Central memory CD8-positive, alpha-beta T cell (primary cell): ENCODE measurements around the gene SLC22A6.
A peak's percentile ranks its signal among the peaks of the same experiment; 100 is the strongest.

Experiments
- ATAC-seq: fragments of 150-1000 bp; cut with Tn5 transposase; replicated peaks from 2 replicates; pipeline ENCODE4 v1.10.0; 2022; ENCODE audit warnings: mild to moderate bottlenecking, moderate FRiP score, moderate number of reproducible peaks; ENCODE audit not compliant: poor library complexity, severe bottlenecking; ENCODE audit errors: extremely low read depth
- DNase-seq, 2 donors: peaks; one replicate each; pipeline ENCODE4 v3.0.0; 2021; ENCODE audit warnings: low spot score in 2 of 2
- H3K27ac Mint-ChIP-seq: one replicate; pipeline ENCODE4 v1.8.0; 2022; ENCODE audit warnings: low read depth, mild to moderate bottlenecking, moderate library complexity, mixed read lengths
- H3K27me3 Mint-ChIP-seq: one replicate; pipeline ENCODE4 v1.8.0; 2022; ENCODE audit warnings: mixed read lengths
- H3K36me3 Mint-ChIP-seq: one replicate; pipeline ENCODE4 v1.8.0; 2022; ENCODE audit warnings: mild to moderate bottlenecking, moderate library complexity, mixed read lengths; ENCODE audit not compliant: insufficient read depth
- H3K4me1 Mint-ChIP-seq: one replicate; pipeline ENCODE4 v1.8.0; 2022; ENCODE audit warnings: mixed read lengths
- H3K4me3 Mint-ChIP-seq: one replicate; pipeline ENCODE4 v1.8.0; 2022; ENCODE audit warnings: mild to moderate bottlenecking, moderate library complexity, mixed read lengths
- H3K9me3 Mint-ChIP-seq: one replicate; pipeline ENCODE4 v1.8.0; 2022; ENCODE audit warnings: mixed read lengths

Gene SLC22A6

DNA sequence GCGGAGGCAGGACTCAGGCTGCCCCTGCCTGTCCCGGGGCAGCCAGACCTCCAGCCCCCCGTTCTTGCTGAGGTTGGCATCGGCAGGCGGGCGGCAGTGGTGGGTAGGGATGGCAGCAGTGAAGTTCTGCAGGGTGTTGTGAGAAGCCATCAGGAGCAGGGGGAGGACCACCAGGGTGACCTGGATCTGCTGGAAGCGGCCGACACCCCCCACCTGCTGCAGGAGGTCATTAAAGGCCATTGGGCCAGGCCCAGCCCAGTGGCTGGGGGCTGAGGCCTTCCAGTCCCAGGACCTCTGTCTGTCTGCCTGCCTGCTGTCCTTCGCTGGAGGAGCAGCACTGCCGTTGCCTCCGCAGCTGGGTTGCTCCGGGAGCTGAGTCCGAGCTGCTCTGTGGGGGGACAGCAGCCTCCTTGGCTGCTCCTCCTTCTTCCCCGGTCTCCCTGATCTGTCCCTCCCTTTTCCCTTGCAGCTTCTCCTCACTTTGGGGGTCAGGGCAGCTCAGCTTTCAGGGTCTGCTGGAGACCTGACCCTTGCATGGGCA, at the start of gene SLC22A6:
Gene SLC22A6, minus strand, starts transcription at position 517 of the 541 bp plus-strand sequence. Its CDS starts 277 bp downstream, at position 240.
- Mint-ChIP-seq H3K4me1 (no peaks in the 10 kb centered on the region), H3K4me3 (no peak within 1 kb of the TSS), H3K27ac (no peak within 1 kb of the TSS), H3K36me3 (no peaks in the 10 kb centered on the region), H3K27me3 (peaks cover 50% of the 10 kb centered on the region), H3K9me3 (no peaks in the 10 kb centered on the region)
- no peak for DNase-seq
- ATAC-seq: no peak

GRCh38 chr11:63032457-63032856, 47.7 kb upstream of the SLC22A6 start:
- no peak for DNase-seq
- H3K4me3 Mint-ChIP-seq: no peak overlapping the region
- H3K27me3 Mint-ChIP-seq: peaks cover 72% of the 10 kb centered on the region
- no peak overlapping the region for H3K27ac Mint-ChIP-seq
- H3K36me3 Mint-ChIP-seq: peaks cover 2% of the 10 kb centered on the region
- no peaks in the 10 kb centered on the region for H3K9me3 Mint-ChIP-seq
- peaks cover 5% of the 10 kb centered on the region for H3K4me1 Mint-ChIP-seq
- no peak for ATAC-seq

DNA sequence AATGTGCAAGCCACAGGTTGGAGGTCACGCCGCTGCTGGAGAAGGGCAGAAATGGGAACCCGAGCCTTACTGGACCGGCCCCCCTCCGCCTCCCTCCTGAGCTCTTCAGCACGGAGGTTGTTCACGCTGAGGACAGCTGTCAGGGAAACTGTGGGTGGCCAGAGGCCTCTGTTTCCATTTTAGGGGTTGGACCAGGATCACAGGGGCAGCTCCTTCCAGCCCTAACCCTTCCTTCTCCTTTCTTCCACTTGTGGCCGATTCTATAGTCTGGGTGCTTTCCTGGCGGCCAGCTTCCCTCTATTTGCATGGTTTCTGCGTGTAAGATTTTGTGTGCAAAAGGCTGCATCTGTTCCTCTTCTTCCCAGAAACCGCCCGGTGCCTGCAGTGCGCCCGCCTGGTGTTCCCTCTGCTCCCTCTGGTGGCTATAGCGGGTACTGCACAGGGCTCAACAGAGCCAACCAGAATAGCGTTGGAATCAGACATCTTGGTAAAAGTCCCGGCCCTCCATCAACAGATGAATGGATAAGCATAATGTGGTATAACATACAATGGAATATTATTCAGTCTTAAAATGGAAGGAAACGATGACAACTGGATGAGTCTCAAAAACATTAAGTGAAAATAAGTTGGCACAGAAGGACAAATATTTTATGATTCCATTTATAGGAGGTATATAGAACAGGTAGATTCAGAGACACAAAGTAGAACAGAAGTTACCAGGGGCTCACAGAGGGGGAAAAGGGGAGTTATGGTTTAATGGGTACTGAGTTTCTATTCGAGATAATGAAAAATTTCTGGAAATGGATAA, 39.3 kb upstream of the SLC22A6 start:
- H3K4me3 Mint-ChIP-seq: no peak overlapping the region
- H3K4me1 Mint-ChIP-seq: peaks cover 5% of the 10 kb centered on the region
- peaks cover 5% of the 10 kb centered on the region for H3K36me3 Mint-ChIP-seq
- H3K27me3 Mint-ChIP-seq: peaks cover 34% of the 10 kb centered on the region
- no peaks in the 10 kb centered on the region for H3K9me3 Mint-ChIP-seq
- ATAC-seq (peak; percentile 78), DNase-seq (peak; percentile 65 to 80)
- H3K27ac Mint-ChIP-seq: no peak overlapping the region

- no peak for ATAC-seq
- H3K4me1 Mint-ChIP-seq: peaks cover 5% of the 10 kb centered on the region
Observed at GRCh38 chr11:63023222-63023814, 38.6 kb upstream of the SLC22A6 start.

DNA sequence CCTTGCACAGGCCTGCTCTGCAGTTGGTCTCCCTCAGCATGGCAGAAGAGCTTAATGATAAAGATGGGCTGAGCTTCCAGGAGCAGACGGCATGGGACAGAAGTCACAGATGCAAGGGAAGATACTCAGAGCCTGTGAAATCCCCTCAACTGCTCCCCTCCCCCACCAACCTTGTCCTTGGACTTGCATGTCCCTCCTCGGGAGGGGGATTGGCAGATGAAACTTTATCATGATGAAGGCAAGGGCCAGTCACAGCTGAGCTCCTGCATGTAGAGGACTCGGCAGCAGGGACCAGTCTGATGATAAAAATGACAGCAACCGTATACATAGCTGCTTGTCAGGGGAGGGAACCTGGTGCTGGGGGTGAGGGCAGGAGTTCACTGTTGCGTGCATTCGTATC, 37.7 kb upstream of the SLC22A6 start:
- Mint-ChIP-seq H3K36me3 (peaks cover 5% of the 10 kb centered on the region), H3K27ac (no peak overlapping the region), H3K27me3 (peaks cover 34% of the 10 kb centered on the region), H3K4me1 (peaks cover 5% of the 10 kb centered on the region), H3K9me3 (no peaks in the 10 kb centered on the region), H3K4me3 (no peak overlapping the region)
- DNase-seq (no peak), ATAC-seq (no peak)

More at GRCh38 chr11:63023222-63023814, 38.6 kb upstream of the SLC22A6 start:
- Mint-ChIP-seq H3K27ac (no peak overlapping the region), H3K9me3 (no peaks in the 10 kb centered on the region), H3K36me3 (peaks cover 5% of the 10 kb centered on the region), H3K4me3 (no peak overlapping the region), H3K27me3 (peaks cover 34% of the 10 kb centered on the region)
- DNase-seq: no peak

DNA sequence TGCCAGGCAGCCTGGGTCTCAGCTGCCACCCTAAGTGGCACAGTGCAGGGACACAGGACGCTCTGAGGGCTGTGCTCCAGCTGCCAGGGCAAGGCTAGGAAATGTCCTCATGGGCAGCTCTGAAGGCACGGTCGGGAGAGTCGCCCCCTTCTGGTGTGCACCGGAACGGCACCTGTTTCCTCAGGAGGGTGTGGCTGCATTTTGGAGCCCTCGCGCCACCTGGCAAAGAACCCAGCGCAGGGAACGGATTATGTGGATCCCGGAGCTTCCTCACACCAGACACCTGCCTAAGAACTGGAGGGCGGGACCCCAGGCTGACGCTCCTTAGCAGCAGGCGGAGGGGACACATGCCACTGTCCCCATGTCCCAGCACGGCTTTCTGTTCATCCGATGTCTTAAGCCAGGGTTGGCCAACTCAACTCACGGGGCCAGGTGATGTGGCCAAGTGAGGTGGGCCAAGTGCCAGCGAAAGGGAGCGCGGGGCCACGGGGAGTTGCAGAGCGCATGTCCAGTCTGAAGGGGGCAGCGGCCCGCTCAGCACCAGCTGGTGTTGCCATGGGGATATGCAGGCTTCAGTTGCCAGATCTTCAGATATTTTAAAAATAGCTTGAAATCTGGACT, 36.0 kb upstream of the SLC22A6 start:
- H3K4me1 Mint-ChIP-seq: peaks cover 5% of the 10 kb centered on the region
- DNase-seq: no peak
- H3K4me3 Mint-ChIP-seq: no peak overlapping the region
- no peak for ATAC-seq
- H3K9me3 Mint-ChIP-seq: no peaks in the 10 kb centered on the region
- peaks cover 5% of the 10 kb centered on the region for H3K36me3 Mint-ChIP-seq
- H3K27me3 Mint-ChIP-seq: peaks cover 35% of the 10 kb centered on the region
- no peak overlapping the region for H3K27ac Mint-ChIP-seq

GRCh38 chr11:63019506-63019905, 34.7 kb upstream of the SLC22A6 start:
- H3K9me3 Mint-ChIP-seq: no peaks in the 10 kb centered on the region

GRCh38 chr11:63017306-63017974, 32.7 kb upstream of the SLC22A6 start:
- Mint-ChIP-seq H3K9me3 (no peaks in the 10 kb centered on the region), H3K27ac (no peak overlapping the region), H3K4me3 (no peak overlapping the region), H3K4me1 (no peaks in the 10 kb centered on the region), H3K27me3 (peaks cover 44% of the 10 kb centered on the region), H3K36me3 (no peaks in the 10 kb centered on the region)
- DNase-seq: no peak
- ATAC-seq: no peak

More at GRCh38 chr11:63019506-63019905, 34.7 kb upstream of the SLC22A6 start:
- ATAC-seq (no peak), DNase-seq (no peak)
- peaks cover 5% of the 10 kb centered on the region for H3K4me1 Mint-ChIP-seq
- H3K4me3 Mint-ChIP-seq: no peak overlapping the region
- H3K36me3 Mint-ChIP-seq: peaks cover 5% of the 10 kb centered on the region
- no peak overlapping the region for H3K27ac Mint-ChIP-seq
- peaks cover 45% of the 10 kb centered on the region for H3K27me3 Mint-ChIP-seq

- H3K36me3 Mint-ChIP-seq: no peaks in the 10 kb centered on the region
- no peaks in the 10 kb centered on the region for H3K4me1 Mint-ChIP-seq
- H3K9me3 Mint-ChIP-seq: no peaks in the 10 kb centered on the region
- H3K27ac Mint-ChIP-seq: no peak within 1 kb of the TSS
- ATAC-seq: no peak
- no peak for DNase-seq
- H3K4me3 Mint-ChIP-seq: no peak within 1 kb of the TSS
- peaks cover 54% of the 10 kb centered on the region for H3K27me3 Mint-ChIP-seq
Observed at GRCh38 chr11:63015521-63016215, 30.9 kb upstream of the SLC22A6 start, which contains the start of gene SLC22A8. Gene SLC22A8 (minus strand): TSS chr11:63015841. CDS start chr11:63014958, 883 bp downstream.

DNA sequence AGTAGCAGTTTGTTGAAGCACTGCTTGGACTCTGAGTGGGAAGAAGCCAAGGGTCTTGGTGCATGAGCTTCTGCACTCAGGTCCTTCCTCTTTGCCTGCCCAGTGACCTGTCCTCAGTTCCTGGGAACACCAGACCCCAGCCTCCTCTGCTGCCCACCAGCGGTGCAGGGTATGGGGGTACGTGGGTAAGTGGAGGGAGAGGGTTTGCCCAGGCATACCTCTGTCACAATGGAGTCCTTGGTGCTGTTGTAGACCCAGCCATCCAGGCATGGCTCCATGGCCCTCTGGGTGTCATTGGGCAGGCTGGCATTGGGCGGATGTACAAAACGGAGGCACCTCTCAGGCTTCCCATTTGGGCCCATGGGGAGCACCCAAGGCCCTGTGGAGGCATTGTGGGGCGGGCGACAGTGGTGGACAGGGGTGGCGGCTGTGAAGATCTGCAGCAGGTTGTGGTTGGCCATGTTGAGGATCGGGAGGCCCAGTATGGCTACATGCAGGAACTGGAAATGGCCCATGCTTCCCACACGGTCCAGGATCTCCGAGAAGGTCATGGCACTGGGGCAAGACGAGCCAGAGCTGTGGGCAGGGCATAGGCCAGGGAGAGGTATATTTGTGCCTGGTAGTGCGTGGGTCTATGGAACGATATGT, 29.8 kb upstream of the SLC22A6 start:
- DNase-seq (no peak), ATAC-seq (no peak)
- Mint-ChIP-seq H3K9me3 (no peaks in the 10 kb centered on the region), H3K27me3 (peaks cover 54% of the 10 kb centered on the region), H3K36me3 (no peaks in the 10 kb centered on the region), H3K27ac (no peak overlapping the region), H3K4me1 (no peaks in the 10 kb centered on the region), H3K4me3 (no peak overlapping the region)

- Mint-ChIP-seq H3K36me3 (no peaks in the 10 kb centered on the region), H3K4me1 (no peaks in the 10 kb centered on the region), H3K9me3 (no peaks in the 10 kb centered on the region), H3K4me3 (no peak overlapping the region), H3K27ac (no peak overlapping the region), H3K27me3 (peaks cover 38% of the 10 kb centered on the region)
- no peak for DNase-seq
- no peak for ATAC-seq
Observed at GRCh38 chr11:63012839-63013238, 28.1 kb upstream of the SLC22A6 start.
